ENCODE results near the gene HIVEP1. TPM values are rescaled to one million over a fixed set of nuclear protein-coding genes. Genes with fewer than 3 reads are reported as not detected.

Gene HIVEP1
- total RNA-seq, 4 donors from 2014 or later: 17.5 to 29.0 (median 24.1) TPM

- TF ChIP-seq, protein P1, sequence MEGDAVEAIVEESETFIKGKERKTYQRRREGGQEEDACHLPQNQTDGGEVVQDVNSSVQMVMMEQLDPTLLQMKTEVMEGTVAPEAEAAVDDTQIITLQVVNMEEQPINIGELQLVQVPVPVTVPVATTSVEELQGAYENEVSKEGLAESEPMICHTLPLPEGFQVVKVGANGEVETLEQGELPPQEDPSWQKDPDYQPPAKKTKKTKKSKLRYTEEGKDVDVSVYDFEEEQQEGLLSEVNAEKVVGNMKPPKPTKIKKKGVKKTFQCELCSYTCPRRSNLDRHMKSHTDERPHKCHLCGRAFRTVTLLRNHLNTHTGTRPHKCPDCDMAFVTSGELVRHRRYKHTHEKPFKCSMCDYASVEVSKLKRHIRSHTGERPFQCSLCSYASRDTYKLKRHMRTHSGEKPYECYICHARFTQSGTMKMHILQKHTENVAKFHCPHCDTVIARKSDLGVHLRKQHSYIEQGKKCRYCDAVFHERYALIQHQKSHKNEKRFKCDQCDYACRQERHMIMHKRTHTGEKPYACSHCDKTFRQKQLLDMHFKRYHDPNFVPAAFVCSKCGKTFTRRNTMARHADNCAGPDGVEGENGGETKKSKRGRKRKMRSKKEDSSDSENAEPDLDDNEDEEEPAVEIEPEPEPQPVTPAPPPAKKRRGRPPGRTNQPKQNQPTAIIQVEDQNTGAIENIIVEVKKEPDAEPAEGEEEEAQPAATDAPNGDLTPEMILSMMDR (IDR thresholded peaks at IDR 0.05; ENCODE audit: low read depth): no peak
Observed at GRCh38 chr6:12017876-12018401, 5.8 kb downstream of the HIVEP1 start.

DNA sequence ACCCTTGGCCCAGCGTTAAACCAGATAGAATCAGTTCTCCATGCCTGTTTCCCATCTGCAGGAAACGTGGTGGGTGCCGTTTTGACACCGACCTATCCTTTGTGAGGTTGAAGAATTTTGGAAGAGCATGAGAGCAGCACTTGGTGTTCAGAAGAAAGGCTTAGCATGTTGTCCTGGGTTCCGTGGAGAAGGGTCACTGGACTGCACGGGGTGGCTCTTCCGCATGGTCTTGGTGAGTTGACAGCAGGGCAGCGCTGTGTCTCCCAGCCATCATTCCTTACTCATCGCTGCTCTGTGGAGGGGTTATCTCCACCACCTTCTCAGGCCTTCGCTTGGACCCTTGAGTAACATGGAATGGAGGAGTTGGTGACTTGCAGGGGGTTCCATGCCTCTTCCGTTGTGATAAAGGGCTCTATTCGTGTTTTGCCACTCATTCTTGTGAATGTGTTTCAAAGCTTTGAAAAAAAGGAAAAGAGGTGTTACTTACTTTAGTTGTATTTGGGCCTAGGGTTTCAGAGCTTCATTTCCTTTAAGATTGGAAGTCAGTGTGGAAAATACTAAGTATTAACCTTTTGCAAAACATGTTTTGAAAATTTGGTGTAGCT lies 8.2 kb downstream of the HIVEP1 start:
- TF ChIP-seq, protein P1 (IDR thresholded peaks at IDR 0.05; ENCODE audit: low read depth): no peak

- TF ChIP-seq, protein P1 (IDR thresholded peaks at IDR 0.05; ENCODE audit: low read depth): no peak
Observed at GRCh38 chr6:12022481-12022880, 10.4 kb downstream of the HIVEP1 start.

DNA sequence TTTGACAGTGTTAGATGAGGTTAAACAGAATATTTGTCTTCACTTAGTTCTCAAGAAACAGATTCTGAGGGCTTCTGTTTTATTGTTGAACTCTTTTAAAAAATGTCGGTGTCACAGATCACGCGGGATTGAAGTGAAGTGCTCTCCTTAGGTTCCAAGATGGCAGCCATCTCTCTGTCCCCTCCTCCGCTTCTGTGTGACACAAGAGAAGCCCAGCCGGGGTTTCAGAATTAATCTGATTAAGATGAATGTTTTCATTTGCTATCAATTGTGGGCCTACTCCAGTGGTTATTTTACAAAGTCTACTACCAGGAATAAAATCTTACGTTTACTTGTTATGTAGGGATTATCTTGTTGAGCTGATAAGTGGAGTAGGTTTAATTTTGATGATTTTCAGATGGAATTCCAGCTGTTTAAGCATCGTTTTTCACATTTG lies 10.9 kb downstream of the HIVEP1 start:
- TF ChIP-seq, protein P1 (IDR thresholded peaks at IDR 0.05; ENCODE audit: low read depth): no peak

GRCh38 chr6:12024216-12024615 lies 12.1 kb downstream of the HIVEP1 start:
- TF ChIP-seq, protein P1 (IDR thresholded peaks at IDR 0.05; ENCODE audit: low read depth): no peak

DNA sequence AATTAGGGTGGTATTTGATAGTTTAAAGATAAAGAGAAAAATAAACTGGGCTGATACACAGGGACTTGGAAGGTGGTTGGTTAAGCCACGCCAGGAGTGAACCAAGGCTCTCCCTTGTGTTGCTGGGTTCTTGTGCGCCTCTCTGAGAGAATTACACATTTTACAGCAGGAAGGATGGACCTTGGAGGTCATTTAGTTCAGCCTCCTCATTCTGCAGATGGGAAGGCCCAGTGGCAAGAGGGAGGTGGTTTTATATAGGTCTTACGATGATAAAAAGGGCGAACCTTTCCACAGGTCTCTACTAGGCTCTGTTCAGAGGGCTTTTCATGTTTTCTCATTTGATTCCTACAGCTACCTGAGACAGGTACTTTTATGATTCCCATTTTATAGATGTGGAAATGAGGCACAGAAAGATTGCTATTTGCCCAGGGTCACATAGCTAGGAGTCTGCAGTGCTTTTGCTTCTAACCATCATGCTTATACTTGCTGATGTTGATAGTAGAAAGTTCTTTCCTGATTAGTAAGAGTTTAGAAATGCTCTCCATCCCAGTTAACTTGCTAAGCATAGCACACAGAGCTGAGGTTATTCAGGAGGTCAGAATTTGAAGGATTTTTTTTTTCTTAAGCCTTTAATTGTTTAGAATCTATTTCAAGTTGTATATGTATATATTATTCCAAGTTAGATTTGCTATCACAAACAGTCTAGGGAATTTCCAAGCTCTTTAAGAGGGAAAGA lies 12.8 kb downstream of the HIVEP1 start:
- TF ChIP-seq, protein P1 (IDR thresholded peaks at IDR 0.05; ENCODE audit: low read depth): no peak

- TF ChIP-seq, protein P1 (IDR thresholded peaks at IDR 0.05; ENCODE audit: low read depth): no peak
Observed at GRCh38 chr6:12026120-12026519, 14.0 kb downstream of the HIVEP1 start.
